ENCODE measurements around the gene ELK1.
"Not testable (repeated sequence)": the region's sequence is repeated elsewhere in the genome, so short reads cannot be mapped to it uniquely, and the experiment has no call there.

ELK1 gene

GRCh38 chrX:47607091-47607490, 43.3 kb downstream of the ELK1 start:
- Histone ChIP-seq H3K27me3 (replicated peaks in 2 of 5; ENCODE audit: control insufficient read depth in 4 of 5, insufficient read depth in 5 of 5, low read length in 4 of 5) (no peaks in the 10 kb centered on the region), H3K9me3 (ENCODE audit: control extremely low read depth in 1 of 5, control insufficient read depth in 4 of 5, insufficient read depth in 2 of 5, low read depth in 1 of 5, low read length in 4 of 5) (peaks cover 0 to 5% (median 0%) of the 10 kb centered on the region in 5 experiments), H3K36me3 (ENCODE audit: control insufficient read depth in 4 of 4, insufficient read depth in 4 of 4, low read length in 3 of 4) (no peaks in the 10 kb centered on the region), H3K27ac (ENCODE audit: insufficient read depth in 1 of 2, low read depth in 1 of 2, low read length in 2 of 2, poor library complexity in 1 of 2, severe bottlenecking in 2 of 2) (no peak overlapping the region), H3K4me1 (ENCODE audit: control extremely low read depth in 1 of 4, control insufficient read depth in 4 of 4, insufficient read depth in 4 of 4, low read length in 3 of 4) (peaks cover 0 to 11% (median 8%) of the 10 kb centered on the region in 4 experiments), H3K4me3 (ENCODE audit: control insufficient read depth in 1 of 7, extremely low read depth in 1 of 7, insufficient read depth in 4 of 7, low read depth in 2 of 7, low read length in 6 of 7) (no peak overlapping the region)
- DNase-seq = no peak
- POLR2A ChIA-PET = no interaction called here
- CTCF ChIA-PET = no interaction called here

- 82% methylated on average over 8 of the region's 9 CpGs for WGBS (ENCODE audit: insufficient coverage)
- Histone ChIP-seq H3K4me1 (ENCODE audit: control extremely low read depth in 1 of 4, control insufficient read depth in 4 of 4, insufficient read depth in 4 of 4, low read length in 3 of 4) (peaks cover 0 to 11% (median 8%) of the 10 kb centered on the region in 4 experiments), H3K9me3 (ENCODE audit: control extremely low read depth in 1 of 5, control insufficient read depth in 4 of 5, insufficient read depth in 2 of 5, low read depth in 1 of 5, low read length in 4 of 5) (peaks cover 0 to 8% (median 1%) of the 10 kb centered on the region in 5 experiments), H3K27ac (ENCODE audit: insufficient read depth in 1 of 2, low read depth in 1 of 2, low read length in 2 of 2, poor library complexity in 1 of 2, severe bottlenecking in 2 of 2) (no peak overlapping the region), H3K4me3 (ENCODE audit: control insufficient read depth in 1 of 7, extremely low read depth in 1 of 7, insufficient read depth in 4 of 7, low read depth in 2 of 7, low read length in 6 of 7) (no peak overlapping the region), H3K27me3 (replicated peaks in 2 of 5; ENCODE audit: control insufficient read depth in 4 of 5, insufficient read depth in 5 of 5, low read length in 4 of 5) (peaks cover 0 to 2% (median 0%) of the 10 kb centered on the region in 5 experiments), H3K36me3 (ENCODE audit: control insufficient read depth in 4 of 4, insufficient read depth in 4 of 4, low read length in 3 of 4) (no peaks in the 10 kb centered on the region)
- ChIA-PET CTCF (interaction anchor here (1.4 kb wide), 1 partner anchor 10 kb away, joined by 4 read pairs; no protein-coding TSS in a partner anchor), POLR2A (no interaction called here)
- DNase-seq = no peak
Measured at GRCh38 chrX:47605024-47605423, 45.3 kb downstream of the ELK1 start.

DNA sequence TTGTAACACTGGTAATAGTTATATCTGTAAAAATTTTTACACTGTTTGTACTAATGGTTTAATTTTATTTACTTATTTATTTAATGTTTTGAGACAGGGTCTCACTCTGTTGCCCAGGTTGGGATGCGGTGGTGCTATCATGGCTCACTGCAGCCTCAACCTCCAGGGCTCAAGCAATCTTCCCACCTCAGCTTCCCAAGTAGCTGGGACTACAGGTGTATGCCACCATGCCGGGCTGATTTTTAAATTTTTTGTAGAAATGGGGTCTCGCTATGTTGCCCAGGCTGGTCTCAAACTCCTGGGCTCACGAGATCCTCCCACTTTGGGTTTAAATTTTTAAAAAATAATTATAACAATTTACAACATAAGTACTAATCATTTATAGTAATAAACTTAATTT, 47.2 kb downstream of the ELK1 start:
- H3K9me3 ChIP-seq (ENCODE audit: control extremely low read depth in 1 of 5, control insufficient read depth in 4 of 5, insufficient read depth in 2 of 5, low read depth in 1 of 5, low read length in 4 of 5); H3K27me3 ChIP-seq (replicated peaks in 2 of 5; ENCODE audit: control insufficient read depth in 4 of 5, insufficient read depth in 5 of 5, low read length in 4 of 5); CTCF ChIA-PET; POLR2A ChIA-PET; H3K4me3 ChIP-seq (ENCODE audit: control insufficient read depth in 1 of 7, extremely low read depth in 1 of 7, insufficient read depth in 4 of 7, low read depth in 2 of 7, low read length in 6 of 7); DNase-seq; H3K27ac ChIP-seq (ENCODE audit: insufficient read depth in 1 of 2, low read depth in 1 of 2, low read length in 2 of 2, poor library complexity in 1 of 2, severe bottlenecking in 2 of 2); H3K36me3 ChIP-seq (ENCODE audit: control insufficient read depth in 4 of 4, insufficient read depth in 4 of 4, low read length in 3 of 4): not testable (repeated sequence)
- 100% methylated on average over 1 of the region's 4 CpGs for WGBS (ENCODE audit: insufficient coverage)
- H3K4me1 ChIP-seq (ENCODE audit: control extremely low read depth in 1 of 4, control insufficient read depth in 4 of 4, insufficient read depth in 4 of 4, low read length in 3 of 4) = peaks cover 0 to 11% (median 1%) of the 10 kb centered on the region in 4 experiments

DNA sequence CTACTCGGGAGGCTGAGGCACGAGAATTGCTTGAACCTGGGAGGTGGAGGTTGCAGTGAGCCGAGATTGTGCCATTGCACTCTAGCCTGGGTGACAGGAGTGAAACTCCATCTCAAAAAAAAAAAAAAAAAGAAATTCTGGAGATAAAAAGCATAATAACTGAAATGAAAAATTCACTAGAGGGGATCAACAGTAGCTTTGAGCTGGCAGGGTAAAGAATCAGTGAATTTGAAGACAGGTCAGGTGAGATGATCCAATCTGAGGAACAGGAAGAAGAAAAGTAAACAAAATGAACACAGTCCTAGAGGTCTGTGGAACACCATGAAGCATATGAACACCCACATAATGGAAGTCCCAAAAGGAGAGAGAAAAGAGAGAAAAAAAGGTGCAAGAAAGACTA, 53.1 kb downstream of the ELK1 start:
- H3K9me3 ChIP-seq (ENCODE audit: control extremely low read depth in 1 of 5, control insufficient read depth in 4 of 5, insufficient read depth in 2 of 5, low read depth in 1 of 5, low read length in 4 of 5) = peaks cover 0 to 10% (median 6%) of the 10 kb centered on the region in 5 experiments
- ChIA-PET CTCF (no interaction called here), POLR2A (no interaction called here)
- H3K4me3 ChIP-seq (ENCODE audit: control insufficient read depth in 1 of 7, extremely low read depth in 1 of 7, insufficient read depth in 4 of 7, low read depth in 2 of 7, low read length in 6 of 7) = no peak overlapping the region
- peaks cover 0 to 2% (median 0%) of the 10 kb centered on the region in 5 experiments for H3K27me3 ChIP-seq (replicated peaks in 2 of 5; ENCODE audit: control insufficient read depth in 4 of 5, insufficient read depth in 5 of 5, low read length in 4 of 5)
- DNase-seq = no peak
- H3K27ac ChIP-seq (ENCODE audit: insufficient read depth in 1 of 2, low read depth in 1 of 2, low read length in 2 of 2, poor library complexity in 1 of 2, severe bottlenecking in 2 of 2) = no peak overlapping the region
- no CpG with 5 or more reads among the region's 3 CpGs for WGBS (ENCODE audit: insufficient coverage)
- no peaks in the 10 kb centered on the region for H3K36me3 ChIP-seq (ENCODE audit: control insufficient read depth in 4 of 4, insufficient read depth in 4 of 4, low read length in 3 of 4)
- H3K4me1 ChIP-seq (ENCODE audit: control extremely low read depth in 1 of 4, control insufficient read depth in 4 of 4, insufficient read depth in 4 of 4, low read length in 3 of 4) = no peaks in the 10 kb centered on the region

DNA sequence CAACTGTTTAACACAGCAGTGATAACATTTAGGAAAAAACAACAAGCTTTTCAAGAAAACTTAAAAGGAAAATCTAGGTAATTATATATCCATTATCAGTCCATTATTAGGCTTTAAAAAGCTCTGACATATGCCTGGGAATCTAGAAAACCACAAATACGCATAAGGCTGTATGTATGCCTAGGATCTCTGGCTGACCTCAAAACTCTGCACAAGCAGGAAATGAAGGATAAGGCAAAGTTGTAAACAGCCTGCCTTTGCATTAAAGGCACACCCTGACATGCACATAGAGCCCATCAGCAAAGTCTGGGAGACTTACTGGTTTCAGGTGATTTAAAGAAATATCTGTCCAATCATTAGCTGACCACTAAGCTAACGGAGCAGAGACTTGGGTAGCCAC, 54.1 kb downstream of the ELK1 start:
- Histone ChIP-seq H3K4me1 (ENCODE audit: control extremely low read depth in 1 of 4, control insufficient read depth in 4 of 4, insufficient read depth in 4 of 4, low read length in 3 of 4) (no peaks in the 10 kb centered on the region), H3K27ac (ENCODE audit: insufficient read depth in 1 of 2, low read depth in 1 of 2, low read length in 2 of 2, poor library complexity in 1 of 2, severe bottlenecking in 2 of 2) (no peak overlapping the region), H3K27me3 (replicated peaks in 2 of 5; ENCODE audit: control insufficient read depth in 4 of 5, insufficient read depth in 5 of 5, low read length in 4 of 5) (no peaks in the 10 kb centered on the region), H3K36me3 (ENCODE audit: control insufficient read depth in 4 of 4, insufficient read depth in 4 of 4, low read length in 3 of 4) (no peaks in the 10 kb centered on the region), H3K4me3 (ENCODE audit: control insufficient read depth in 1 of 7, extremely low read depth in 1 of 7, insufficient read depth in 4 of 7, low read depth in 2 of 7, low read length in 6 of 7) (no peak overlapping the region), H3K9me3 (ENCODE audit: control extremely low read depth in 1 of 5, control insufficient read depth in 4 of 5, insufficient read depth in 2 of 5, low read depth in 1 of 5, low read length in 4 of 5) (peaks cover 0 to 10% (median 6%) of the 10 kb centered on the region in 5 experiments)
- CTCF ChIA-PET = no interaction called here
- no peak for DNase-seq
- POLR2A ChIA-PET = no interaction called here
- 88% methylated on average over 1 of the region's 2 CpGs for WGBS (ENCODE audit: insufficient coverage)

DNA sequence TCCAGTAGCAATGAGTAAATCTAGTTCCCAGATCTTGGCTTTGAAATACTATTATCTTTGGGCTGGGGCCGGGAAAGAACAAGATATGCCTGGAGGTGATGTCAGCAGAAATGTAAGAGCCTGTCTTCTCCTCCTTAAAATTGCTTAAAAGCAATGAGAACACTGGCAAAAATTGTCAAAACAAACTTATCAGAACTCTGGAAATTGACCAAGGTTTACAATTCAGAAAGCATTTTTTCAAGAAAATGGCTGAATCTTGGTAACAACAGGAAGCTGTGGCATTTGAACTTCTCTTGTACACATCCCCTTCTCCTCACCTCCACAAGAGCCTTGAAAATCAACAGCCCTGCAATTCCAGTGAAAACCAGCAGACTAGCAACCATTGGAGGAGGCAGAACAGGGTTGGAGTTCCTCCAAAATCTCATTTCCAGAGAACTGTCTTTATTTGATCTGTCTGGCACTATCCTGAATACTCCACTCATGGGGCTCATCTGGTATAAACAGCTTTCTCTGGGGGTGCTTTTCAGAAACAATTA, 54.6 kb downstream of the ELK1 start:
- no peak overlapping the region for H3K27ac ChIP-seq (ENCODE audit: insufficient read depth in 1 of 2, low read depth in 1 of 2, low read length in 2 of 2, poor library complexity in 1 of 2, severe bottlenecking in 2 of 2)
- no peaks in the 10 kb centered on the region for H3K27me3 ChIP-seq (replicated peaks in 2 of 5; ENCODE audit: control insufficient read depth in 4 of 5, insufficient read depth in 5 of 5, low read length in 4 of 5)
- CTCF ChIA-PET = interaction anchor here (1.2 kb wide), 1 partner anchor 9 kb away, joined by 4 read pairs; no protein-coding TSS in a partner anchor
- no peaks in the 10 kb centered on the region for H3K36me3 ChIP-seq (ENCODE audit: control insufficient read depth in 4 of 4, insufficient read depth in 4 of 4, low read length in 3 of 4)
- WGBS (ENCODE audit: insufficient coverage) = 100% methylated on average over 1 of the region's 1 CpG
- H3K9me3 ChIP-seq (ENCODE audit: control extremely low read depth in 1 of 5, control insufficient read depth in 4 of 5, insufficient read depth in 2 of 5, low read depth in 1 of 5, low read length in 4 of 5) = peaks cover 0 to 10% (median 6%) of the 10 kb centered on the region in 5 experiments
- DNase-seq = no peak
- no peak overlapping the region for H3K4me3 ChIP-seq (ENCODE audit: control insufficient read depth in 1 of 7, extremely low read depth in 1 of 7, insufficient read depth in 4 of 7, low read depth in 2 of 7, low read length in 6 of 7)
- POLR2A ChIA-PET = no interaction called here
- no peaks in the 10 kb centered on the region for H3K4me1 ChIP-seq (ENCODE audit: control extremely low read depth in 1 of 4, control insufficient read depth in 4 of 4, insufficient read depth in 4 of 4, low read length in 3 of 4)

GRCh38 chrX:47593522-47593921, 56.8 kb downstream of the ELK1 start:
- H3K36me3 ChIP-seq (ENCODE audit: control insufficient read depth in 4 of 4, insufficient read depth in 4 of 4, low read length in 3 of 4) = no peaks in the 10 kb centered on the region
- H3K27me3 ChIP-seq (replicated peaks in 2 of 5; ENCODE audit: control insufficient read depth in 4 of 5, insufficient read depth in 5 of 5, low read length in 4 of 5) = no peaks in the 10 kb centered on the region
- WGBS (ENCODE audit: insufficient coverage) = 86% methylated on average over 1 of the region's 4 CpGs
- H3K4me3 ChIP-seq (ENCODE audit: control insufficient read depth in 1 of 7, extremely low read depth in 1 of 7, insufficient read depth in 4 of 7, low read depth in 2 of 7, low read length in 6 of 7) = no peak overlapping the region
- no peaks in the 10 kb centered on the region for H3K4me1 ChIP-seq (ENCODE audit: control extremely low read depth in 1 of 4, control insufficient read depth in 4 of 4, insufficient read depth in 4 of 4, low read length in 3 of 4)
- no peak overlapping the region for H3K27ac ChIP-seq (ENCODE audit: insufficient read depth in 1 of 2, low read depth in 1 of 2, low read length in 2 of 2, poor library complexity in 1 of 2, severe bottlenecking in 2 of 2)
- POLR2A ChIA-PET = no interaction called here
- CTCF ChIA-PET = no interaction called here
- DNase-seq = no peak
- H3K9me3 ChIP-seq (ENCODE audit: control extremely low read depth in 1 of 5, control insufficient read depth in 4 of 5, insufficient read depth in 2 of 5, low read depth in 1 of 5, low read length in 4 of 5) = peaks cover 0 to 6% (median 2%) of the 10 kb centered on the region in 5 experiments
